CD4-positive, alpha-beta T cell treated with Interleukin-2 at 100 ng/mL for 4 hours (primary cell): ENCODE measurements around the gene FRMD4A.

ENCODE experiments used
- DNase-seq: peaks from one replicate; pipeline ENCODE4 v3.0.0-alpha.2; 2020; ENCODE audit warnings: low spot score

The FRMD4A gene

GRCh38 chr10:14186245-14186644 is 144.5 kb downstream of the FRMD4A start:
- DNase-seq, result no peak

- DNase-seq, result peak; percentile 68
Observed at GRCh38 chr10:14185316-14186045, 145.2 kb downstream of the FRMD4A start.

GRCh38 chr10:14184841-14185315 is 145.8 kb downstream of the FRMD4A start:
- DNase-seq, result no peak

- no peak for DNase-seq
Observed at GRCh38 chr10:14182781-14183180, 147.9 kb downstream of the FRMD4A start.

GRCh38 chr10:14181567-14181936 is 149.2 kb downstream of the FRMD4A start:
- DNase-seq, result no peak

GRCh38 chr10:14180911-14181566 is 149.7 kb downstream of the FRMD4A start:
- no peak for DNase-seq

GRCh38 chr10:14179251-14179650 is 151.5 kb downstream of the FRMD4A start:
- no peak for DNase-seq

GRCh38 chr10:14173706-14174594 is 156.8 kb downstream of the FRMD4A start:
- peak; percentile 13 for DNase-seq

- DNase-seq, result no peak
Observed at GRCh38 chr10:14173391-14173705, 157.4 kb downstream of the FRMD4A start.

GRCh38 chr10:14172336-14172950 is 158.3 kb downstream of the FRMD4A start:
- no peak for DNase-seq

- no peak for DNase-seq
Observed at GRCh38 chr10:14171336-14171735, 159.4 kb downstream of the FRMD4A start.

- no peak for DNase-seq
Observed at GRCh38 chr10:14163377-14164086, 167.2 kb downstream of the FRMD4A start.

GRCh38 chr10:14162629-14163344 is 167.9 kb downstream of the FRMD4A start:
- DNase-seq, result no peak

GRCh38 chr10:14162061-14162460 is 168.7 kb downstream of the FRMD4A start:
- no peak for DNase-seq

- no peak for DNase-seq
Observed at GRCh38 chr10:14160299-14160698, 170.4 kb downstream of the FRMD4A start.

- DNase-seq, result no peak
Observed at GRCh38 chr10:14158575-14158974, 172.1 kb downstream of the FRMD4A start.

GRCh38 chr10:14156104-14156503 is 174.6 kb downstream of the FRMD4A start:
- DNase-seq, result no peak

- no peak for DNase-seq
Observed at GRCh38 chr10:14153570-14154055, 177.1 kb downstream of the FRMD4A start.

GRCh38 chr10:14151571-14151970 is 179.2 kb downstream of the FRMD4A start:
- DNase-seq, result no peak

- no peak for DNase-seq
Observed at GRCh38 chr10:14150526-14150925, 180.2 kb downstream of the FRMD4A start.

- no peak for DNase-seq
Observed at GRCh38 chr10:14146501-14146900, 184.2 kb downstream of the FRMD4A start.
